GM10266 (cell line): Measurements from ENCODE around the gene CDK14.
A peak's percentile ranks its signal among the peaks of the same experiment; 100 is the strongest.
"Not testable (repeated sequence)": the region's sequence is repeated elsewhere in the genome, so short reads cannot be mapped to it uniquely, and the experiment has no call there.

Experiments used
- DNase-seq: peaks from one replicate; pipeline ENCODE4 v3.0.0; 2012; ENCODE audit errors: extremely low spot score
- TF ChIP-seq, protein P1 (sequence below): IDR thresholded peaks from 2 replicates; pipeline ENCODE4 v1.5.1; 2012; ENCODE audit warnings: mild to moderate bottlenecking, low read depth; ENCODE audit not compliant: control insufficient read depth, insufficient read depth; ENCODE audit errors: missing control alignments

CDK14 gene

DNA sequence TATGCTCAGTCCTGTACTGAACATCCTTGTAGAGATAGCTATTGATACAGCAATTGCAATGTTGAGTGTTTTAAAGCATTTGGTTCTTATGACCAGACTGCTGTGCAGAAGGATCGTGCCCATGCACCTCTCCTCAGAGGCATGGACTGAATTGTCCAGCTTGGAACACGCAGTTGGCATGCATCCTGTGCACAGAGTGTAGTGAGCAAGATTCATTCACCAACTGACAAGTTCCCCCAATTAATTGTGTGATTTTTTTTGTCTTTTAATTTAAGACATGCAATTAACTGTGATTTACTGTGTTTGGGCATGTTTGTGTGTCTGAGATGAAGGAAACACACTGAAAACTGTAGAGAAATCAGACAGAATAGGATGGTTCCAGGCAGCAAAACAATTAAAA is 323.7 kb downstream of the CDK14 start:
- no peak for DNase-seq
- TF ChIP-seq, protein P1, sequence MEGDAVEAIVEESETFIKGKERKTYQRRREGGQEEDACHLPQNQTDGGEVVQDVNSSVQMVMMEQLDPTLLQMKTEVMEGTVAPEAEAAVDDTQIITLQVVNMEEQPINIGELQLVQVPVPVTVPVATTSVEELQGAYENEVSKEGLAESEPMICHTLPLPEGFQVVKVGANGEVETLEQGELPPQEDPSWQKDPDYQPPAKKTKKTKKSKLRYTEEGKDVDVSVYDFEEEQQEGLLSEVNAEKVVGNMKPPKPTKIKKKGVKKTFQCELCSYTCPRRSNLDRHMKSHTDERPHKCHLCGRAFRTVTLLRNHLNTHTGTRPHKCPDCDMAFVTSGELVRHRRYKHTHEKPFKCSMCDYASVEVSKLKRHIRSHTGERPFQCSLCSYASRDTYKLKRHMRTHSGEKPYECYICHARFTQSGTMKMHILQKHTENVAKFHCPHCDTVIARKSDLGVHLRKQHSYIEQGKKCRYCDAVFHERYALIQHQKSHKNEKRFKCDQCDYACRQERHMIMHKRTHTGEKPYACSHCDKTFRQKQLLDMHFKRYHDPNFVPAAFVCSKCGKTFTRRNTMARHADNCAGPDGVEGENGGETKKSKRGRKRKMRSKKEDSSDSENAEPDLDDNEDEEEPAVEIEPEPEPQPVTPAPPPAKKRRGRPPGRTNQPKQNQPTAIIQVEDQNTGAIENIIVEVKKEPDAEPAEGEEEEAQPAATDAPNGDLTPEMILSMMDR = no peak

DNA sequence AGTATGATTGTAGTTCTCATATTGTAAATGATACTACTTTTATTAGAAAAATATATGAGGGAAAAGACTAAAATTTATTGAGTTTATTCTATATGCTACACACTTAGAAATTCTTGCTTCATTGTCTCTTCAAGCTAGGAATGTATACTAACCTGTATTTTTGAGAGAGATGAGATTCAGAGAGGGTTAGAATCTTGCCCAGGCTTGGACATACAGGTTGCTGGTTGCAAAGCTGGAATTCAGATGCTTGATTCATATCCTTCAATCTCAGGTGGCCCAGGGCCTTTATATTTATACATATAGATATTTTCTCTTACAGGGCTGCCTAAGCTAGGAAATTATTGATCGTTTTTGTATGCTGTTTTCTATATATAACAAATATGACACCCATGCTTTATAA is 324.2 kb downstream of the CDK14 start:
- DNase-seq = no peak

GRCh38 chr7:90923541-90923997 is 327.4 kb downstream of the CDK14 start:
- TF ChIP-seq, protein P1 = no peak
- no peak for DNase-seq

More for the DNA sequence above, 324.2 kb downstream of the CDK14 start:
- TF ChIP-seq, protein P1 = no peak

DNA sequence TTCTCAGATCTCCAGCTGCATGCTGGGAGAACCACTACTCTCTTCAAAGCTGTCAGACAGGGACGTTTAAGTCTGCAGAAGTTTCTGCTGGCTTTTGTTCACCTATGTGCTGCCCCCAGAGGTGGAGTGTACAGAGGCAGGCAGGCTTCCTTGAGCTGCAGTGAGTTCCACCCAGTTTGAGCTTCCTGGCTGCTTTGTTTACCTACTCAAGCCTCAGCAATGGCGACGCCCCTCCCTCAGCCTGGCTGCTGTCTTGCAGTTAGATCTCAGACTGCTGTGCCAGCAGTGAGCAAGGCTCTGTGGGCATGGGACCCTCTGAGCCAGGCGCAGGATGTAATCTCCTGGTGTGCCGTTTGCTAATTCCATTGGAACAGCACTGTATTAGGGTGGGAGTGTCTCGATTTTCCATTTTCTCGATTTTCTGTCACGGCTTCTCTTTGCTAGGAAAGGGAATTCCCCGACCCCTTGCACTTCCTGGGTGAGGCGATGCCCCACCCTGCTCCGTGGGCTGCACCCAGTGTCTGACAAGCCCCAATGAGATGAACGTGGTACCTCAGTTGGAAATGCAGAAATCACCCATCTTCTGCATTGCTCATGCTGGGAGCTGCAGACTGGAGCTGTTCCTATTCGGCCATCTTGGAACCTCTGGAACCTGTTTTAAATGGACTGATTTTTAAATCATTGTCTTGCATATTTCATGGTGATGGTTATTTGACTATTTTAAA is 332.7 kb downstream of the CDK14 start:
- DNase-seq = not testable (repeated sequence)
- TF ChIP-seq, protein P1 = peak; percentile 18

GRCh38 chr7:90931986-90932916 is 336.1 kb downstream of the CDK14 start:
- peak; percentile 57 for DNase-seq
- TF ChIP-seq, protein P1 = peak; percentile 33

DNA sequence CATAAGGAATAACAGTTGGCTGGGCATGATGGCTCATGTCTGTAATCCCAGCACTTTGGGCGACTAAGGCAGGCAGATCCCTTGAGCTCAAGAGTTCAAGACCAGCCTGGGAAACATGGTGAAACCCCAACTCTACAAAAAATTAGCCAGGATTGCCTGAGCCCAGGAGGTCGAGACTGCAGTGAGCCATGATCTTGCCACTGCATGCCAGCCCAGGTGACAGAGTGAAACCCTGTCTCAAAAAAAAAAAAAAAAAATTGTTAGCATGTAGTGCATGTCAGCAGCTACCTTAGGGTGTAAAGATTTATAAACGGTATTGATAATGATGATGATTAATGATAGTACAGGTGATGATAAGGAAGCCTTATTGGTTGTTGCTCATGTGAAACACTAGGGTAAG is 336.9 kb downstream of the CDK14 start:
- DNase-seq = no peak
- TF ChIP-seq, protein P1 = no peak
